HepG2 (cell line): ENCODE results near the gene CPLANE2. TPM values are rescaled to one million over a fixed set of nuclear protein-coding genes. Genes with fewer than 3 reads are reported as not detected.

Experiments
- ASH2L ChIP-seq: fragments of 300-600, 200-600 bp; sonication (generic); IDR thresholded peaks from 2 replicates; pipeline ENCODE4 v1.7.0; 2017; ENCODE audit warnings: low read depth, mild to moderate bottlenecking, moderate library complexity, mixed read lengths, low read length; ENCODE audit not compliant: insufficient read length
- CEBPZ ChIP-seq: IDR thresholded peaks from 2 replicates; pipeline ENCODE4 v1.6.1; 2012; ENCODE audit warnings: low read length, improper control_type of control experiment
- E2F5 ChIP-seq: sonication (generic); formaldehyde crosslinking; conservative IDR thresholded peaks from 2 replicates; pipeline ENCODE4 v1.4.0; 2020; ENCODE audit warnings: missing genetic modification reagents
- HINFP ChIP-seq: sonication (generic); formaldehyde crosslinking; IDR thresholded peaks from 2 replicates; pipeline ENCODE4 v1.4.0; 2020; ENCODE audit warnings: low read depth, mild to moderate bottlenecking, missing genetic modification reagents
- MIER3 ChIP-seq: IDR thresholded peaks from 2 replicates; pipeline ENCODE4 v1.6.1; 2016; ENCODE audit warnings: missing compliant biosample characterization, borderline replicate concordance
- MLLT10 ChIP-seq: sonication (generic); formaldehyde crosslinking; IDR thresholded peaks from 2 replicates; pipeline ENCODE4 v1.4.0; 2020; ENCODE audit warnings: missing genetic modification reagents
- MTERF4 ChIP-seq: sonication (generic); formaldehyde crosslinking; IDR thresholded peaks from 2 replicates; pipeline ENCODE4 v1.8.0; 2023; ENCODE audit warnings: mild to moderate bottlenecking, missing genetic modification reagents
- ZMYM2 ChIP-seq: sonication (generic); formaldehyde crosslinking; IDR thresholded peaks from 2 replicates; pipeline ENCODE4 v1.8.0; 2022; ENCODE audit warnings: mild to moderate bottlenecking, missing genetic modification reagents
- ZNF317 ChIP-seq: sonication (generic); formaldehyde crosslinking; IDR thresholded peaks from 2 replicates; pipeline ENCODE4 v1.5.0; 2020; ENCODE audit warnings: mild to moderate bottlenecking, missing genetic modification reagents
- ZNF329 ChIP-seq: sonication (generic); formaldehyde crosslinking; IDR thresholded peaks from 2 replicates; pipeline ENCODE4 v1.9.0; 2021; ENCODE audit warnings: low read depth, mild to moderate bottlenecking, missing genetic modification reagents
- ZNF564 ChIP-seq: sonication (generic); formaldehyde crosslinking; IDR thresholded peaks from 2 replicates; pipeline ENCODE4 v1.8.1; 2023; ENCODE audit warnings: mild to moderate bottlenecking, missing genetic modification reagents
- ZSCAN21 ChIP-seq: sonication (generic); formaldehyde crosslinking; IDR thresholded peaks from 2 replicates; pipeline ENCODE4 v1.8.0; 2022; ENCODE audit warnings: mild to moderate bottlenecking, missing genetic modification reagents, moderate library complexity, borderline replicate concordance
- polyA plus RNA-seq, 8 experiments: library from polyadenylated mRNA; depleted of rRNA in 3 of 8; stranded (reverse) in 7 of 8; unstranded in 1 of 8; fragments of >200 nt; fragmentation: Illumina TruSeq in 4 of 8; extraction: Trizol in 4 of 8; gene quantifications; 2 replicates each; pipeline versions ENCODE4 v1.2.1 to v1.2.3, GENCODE V29; 2011 to 2016; ENCODE audit warnings: low read depth in 4 of 8, missing spikeins in 1 of 8, mixed read lengths in 1 of 8; ENCODE audit not compliant: insufficient read depth in 1 of 8
- total RNA-seq, 5 experiments: library from RNA; depleted of rRNA; stranded (reverse); fragments of >200 nt; fragmentation: Illumina TruSeq; extraction: Trizol; gene quantifications; 2 replicates each; pipeline ENCODE4 v1.2.3, GENCODE V29; 2016; ENCODE audit warnings: low read depth in 1 of 5
- TF ChIP-seq, protein P1 (sequence below): sonication (generic); formaldehyde crosslinking; IDR thresholded peaks from 2 replicates; pipeline ENCODE4 v1.8.1; 2022; ENCODE audit warnings: low read depth, mild to moderate bottlenecking, missing genetic modification reagents
- TF ChIP-seq, protein P2 (sequence below): IDR thresholded peaks from 2 replicates; pipeline ENCODE4 v1.6.1; 2012; ENCODE audit warnings: low read depth, low read length, improper control_type of control experiment
- TF ChIP-seq, protein P3 (sequence below): IDR thresholded peaks from 2 replicates; pipeline ENCODE4 v1.6.1; 2016; ENCODE audit warnings: control low read depth

CPLANE2 gene
- total and polyA plus RNA-seq, 2 of the 13 experiments (the other 11 are each of a cell fraction or from before 2014, with no cell fraction given) = 0.29 to 1.6 TPM

DNA sequence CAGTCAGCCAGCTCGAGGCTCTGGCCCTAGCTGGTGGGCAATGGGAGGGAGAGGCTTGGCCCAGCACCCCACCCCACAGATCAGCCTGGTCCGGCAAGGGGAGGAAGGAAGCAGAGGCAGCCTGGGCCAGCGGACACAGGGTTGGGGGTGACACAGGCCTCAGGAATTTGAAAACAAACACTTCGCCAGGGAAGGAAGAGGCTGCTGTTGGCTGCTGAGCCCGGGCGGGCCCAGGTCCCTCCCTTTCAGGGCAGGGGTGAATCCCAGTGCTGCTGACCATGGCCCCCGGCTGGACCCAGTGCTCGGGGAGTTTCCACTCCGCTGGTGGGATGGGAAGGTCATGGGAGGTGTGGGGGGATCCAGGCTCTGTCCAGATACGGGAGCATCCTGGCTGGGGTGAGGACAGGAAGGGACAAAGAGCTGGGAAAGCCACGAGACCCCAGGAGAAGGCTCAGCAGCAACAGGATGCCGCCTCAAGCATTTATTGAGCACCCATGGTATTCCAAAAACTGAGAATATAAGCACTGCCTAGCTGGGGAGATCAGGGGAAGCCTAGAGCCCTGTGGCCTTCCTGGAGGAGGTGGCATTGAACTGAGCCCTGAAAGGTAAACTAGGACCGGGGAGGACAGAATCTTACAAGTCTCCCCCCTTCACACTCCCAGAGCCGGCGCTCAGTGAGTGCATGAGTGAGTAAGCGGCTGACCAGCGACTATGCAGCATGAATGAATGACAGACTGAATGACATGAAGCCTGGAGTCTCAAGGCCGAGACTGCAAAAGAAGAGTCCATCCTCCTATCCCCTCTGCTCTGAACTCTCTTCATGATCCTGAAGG, 54.9 kb downstream of the CPLANE2 start (continued):
- TF ChIP-seq HINFP (CRISPR knock-in tag) = peak; percentile 40; the same call in 1 of the 2 replicates
- TF ChIP-seq, protein P1, sequence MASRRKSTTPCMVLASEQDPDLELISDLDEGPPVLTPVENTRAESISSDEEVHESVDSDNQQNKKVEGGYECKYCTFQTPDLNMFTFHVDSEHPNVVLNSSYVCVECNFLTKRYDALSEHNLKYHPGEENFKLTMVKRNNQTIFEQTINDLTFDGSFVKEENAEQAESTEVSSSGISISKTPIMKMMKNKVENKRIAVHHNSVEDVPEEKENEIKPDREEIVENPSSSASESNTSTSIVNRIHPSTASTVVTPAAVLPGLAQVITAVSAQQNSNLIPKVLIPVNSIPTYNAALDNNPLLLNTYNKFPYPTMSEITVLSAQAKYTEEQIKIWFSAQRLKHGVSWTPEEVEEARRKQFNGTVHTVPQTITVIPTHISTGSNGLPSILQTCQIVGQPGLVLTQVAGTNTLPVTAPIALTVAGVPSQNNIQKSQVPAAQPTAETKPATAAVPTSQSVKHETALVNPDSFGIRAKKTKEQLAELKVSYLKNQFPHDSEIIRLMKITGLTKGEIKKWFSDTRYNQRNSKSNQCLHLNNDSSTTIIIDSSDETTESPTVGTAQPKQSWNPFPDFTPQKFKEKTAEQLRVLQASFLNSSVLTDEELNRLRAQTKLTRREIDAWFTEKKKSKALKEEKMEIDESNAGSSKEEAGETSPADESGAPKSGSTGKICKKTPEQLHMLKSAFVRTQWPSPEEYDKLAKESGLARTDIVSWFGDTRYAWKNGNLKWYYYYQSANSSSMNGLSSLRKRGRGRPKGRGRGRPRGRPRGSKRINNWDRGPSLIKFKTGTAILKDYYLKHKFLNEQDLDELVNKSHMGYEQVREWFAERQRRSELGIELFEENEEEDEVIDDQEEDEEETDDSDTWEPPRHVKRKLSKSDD (CRISPR knock-in tag) = no peak
- TF ChIP-seq MLLT10 (CRISPR knock-in tag) = no peak
- no peak for TF ChIP-seq ZNF564 (CRISPR knock-in tag)
- TF ChIP-seq, protein P2, sequence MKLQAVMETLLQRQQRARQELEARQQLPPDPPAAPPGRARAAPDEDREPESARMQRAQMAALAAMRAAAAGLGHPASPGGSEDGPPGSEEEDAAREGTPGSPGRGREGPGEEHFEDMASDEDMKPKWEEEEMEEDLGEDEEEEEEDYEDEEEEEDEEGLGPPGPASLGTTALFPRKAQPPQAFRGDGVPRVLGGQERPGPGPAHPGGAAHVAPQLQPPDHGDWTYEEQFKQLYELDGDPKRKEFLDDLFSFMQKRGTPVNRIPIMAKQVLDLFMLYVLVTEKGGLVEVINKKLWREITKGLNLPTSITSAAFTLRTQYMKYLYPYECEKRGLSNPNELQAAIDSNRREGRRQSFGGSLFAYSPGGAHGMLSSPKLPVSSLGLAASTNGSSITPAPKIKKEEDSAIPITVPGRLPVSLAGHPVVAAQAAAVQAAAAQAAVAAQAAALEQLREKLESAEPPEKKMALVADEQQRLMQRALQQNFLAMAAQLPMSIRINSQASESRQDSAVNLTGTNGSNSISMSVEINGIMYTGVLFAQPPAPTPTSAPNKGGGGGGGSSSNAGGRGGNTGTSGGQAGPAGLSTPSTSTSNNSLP = no peak
- TF ChIP-seq CEBPZ = no peak
- TF ChIP-seq E2F5 = no peak
- peak; percentile 54; the same call in 1 of the 2 replicates for TF ChIP-seq ZMYM2 (CRISPR knock-in tag)
- no peak for TF ChIP-seq ZNF317 (CRISPR knock-in tag)
- no peak for TF ChIP-seq ZNF329 (CRISPR knock-in tag)
- peak; percentile 60; the same call in 1 of the 2 replicates for TF ChIP-seq ZSCAN21 (CRISPR knock-in tag)
- TF ChIP-seq, protein P3, sequence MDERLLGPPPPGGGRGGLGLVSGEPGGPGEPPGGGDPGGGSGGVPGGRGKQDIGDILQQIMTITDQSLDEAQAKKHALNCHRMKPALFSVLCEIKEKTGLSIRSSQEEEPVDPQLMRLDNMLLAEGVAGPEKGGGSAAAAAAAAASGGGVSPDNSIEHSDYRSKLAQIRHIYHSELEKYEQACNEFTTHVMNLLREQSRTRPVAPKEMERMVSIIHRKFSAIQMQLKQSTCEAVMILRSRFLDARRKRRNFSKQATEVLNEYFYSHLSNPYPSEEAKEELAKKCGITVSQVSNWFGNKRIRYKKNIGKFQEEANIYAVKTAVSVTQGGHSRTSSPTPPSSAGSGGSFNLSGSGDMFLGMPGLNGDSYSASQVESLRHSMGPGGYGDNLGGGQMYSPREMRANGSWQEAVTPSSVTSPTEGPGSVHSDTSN (CRISPR knock-in tag) = no peak
- 0 out of 2 replicates have a peak, but pooled peaks have one; percentile 43 for TF ChIP-seq MIER3 (CRISPR knock-in tag)
- no peak for TF ChIP-seq MTERF4
- TF ChIP-seq ASH2L = no peak
